Activated CD4-positive, alpha-beta T cell treated with anti-CD3 and anti-CD28 coated beads for 36 hours (primary cell): ENCODE measurements around the gene VCP. TPM values are rescaled to one million over a fixed set of nuclear protein-coding genes. Genes with fewer than 3 reads are reported as not detected.
"Not testable (repeated sequence)": the region's sequence is repeated elsewhere in the genome, so short reads cannot be mapped to it uniquely, and the experiment has no call there.

Experiments
- ATAC-seq: fragments of 200-7000 bp; cut with Tn5 transposase; one replicate; pipeline ENCODE4 v1.10.0; 2021; ENCODE audit warnings: mild to moderate bottlenecking, moderate library complexity
- CTCF ChIA-PET: fragments of 350-600 bp; sonication (Branson Sonifier 250); formaldehyde crosslinking; loops from one replicate; lab custom pipeline; 2021; ENCODE audit warnings: antibody characterized with exemption; lab: Charles Lee
- POLR2A ChIA-PET: fragments of 350-600 bp; sonication (Branson Sonifier 250); formaldehyde crosslinking; loops from one replicate; lab custom pipeline; 2021; ENCODE audit warnings: antibody characterized with exemption, inconsistent platforms; lab: Charles Lee
- DNase-seq: peaks from one replicate; pipeline ENCODE4 v3.0.0-alpha.2; 2020
- H3K27ac Mint-ChIP-seq: one replicate; pipeline ENCODE4 v1.8.0; 2021; ENCODE audit warnings: mixed read lengths
- H3K27me3 Mint-ChIP-seq: one replicate; pipeline ENCODE4 v1.8.0; 2021; ENCODE audit warnings: mixed read lengths
- H3K36me3 Mint-ChIP-seq: one replicate; pipeline ENCODE4 v1.8.0; 2021; ENCODE audit warnings: low read depth, mixed read lengths
- H3K4me1 Mint-ChIP-seq: one replicate; pipeline ENCODE4 v1.8.0; 2021; ENCODE audit warnings: mixed read lengths
- H3K4me3 Mint-ChIP-seq: one replicate; pipeline ENCODE4 v1.8.0; 2021; ENCODE audit warnings: mild to moderate bottlenecking, moderate library complexity, mixed read lengths
- H3K9me3 Mint-ChIP-seq: one replicate; pipeline ENCODE4 v1.8.0; 2021; ENCODE audit warnings: low read depth, mixed read lengths
- intact Hi-C, 2 experiments: fragments of 100-400 bp; cut with DNase I in 1 of 2; cut with micrococcal nuclease in 1 of 2; formaldehyde crosslinking; loops; one replicate each; pipeline versions ENCODE4 v1.14.2 to v1.15.1; 2022 to 2024; cut with DNase I, micrococcal nuclease
- total RNA-seq, 2 experiments: library from RNA; stranded (reverse); gene quantifications; one replicate each; pipeline ENCODE4 v1.2.3, GENCODE V29; 2021

Gene VCP
- total RNA-seq, 2 experiments from 2014 or later, result 261 to 268 TPM

DNA sequence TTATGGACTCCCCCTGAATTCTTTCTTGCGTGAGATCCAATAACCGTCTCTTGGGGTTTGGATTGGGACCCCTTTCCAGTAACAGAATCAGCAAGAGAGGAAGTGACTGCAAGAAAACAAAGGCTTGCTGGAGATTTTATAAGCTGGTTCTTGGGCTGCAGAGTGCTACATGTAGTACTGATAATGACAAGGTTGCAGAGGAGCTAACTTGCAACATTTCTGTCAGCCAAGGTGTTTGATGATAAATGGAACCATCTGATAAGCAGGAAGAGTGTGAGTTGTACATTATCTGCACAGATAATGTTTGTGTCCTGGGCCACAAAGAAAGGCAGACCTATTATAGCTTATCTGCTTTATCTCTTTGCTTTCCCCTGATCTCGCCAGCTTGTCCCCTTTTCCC is 45.8 kb downstream of the VCP start:
- POLR2A ChIA-PET, result no interaction called here
- intact Hi-C loops, result no loop called here
- Mint-ChIP-seq H3K36me3 (peaks cover 11% of the 10 kb centered on the region), H3K27ac (no peak overlapping the region), H3K27me3 (no peaks in the 10 kb centered on the region), H3K4me1 (peaks cover 15% of the 10 kb centered on the region), H3K4me3 (no peak overlapping the region), H3K9me3 (no peaks in the 10 kb centered on the region)
- CTCF ChIA-PET, result interaction anchor here (1.1 to 1.6 kb wide), 5 partner anchors 8 to 127 kb away, joined by 4 to 8 read pairs (median 4); a partner anchor contains a TSS
- ATAC-seq (no peak), DNase-seq (no peak)

DNA sequence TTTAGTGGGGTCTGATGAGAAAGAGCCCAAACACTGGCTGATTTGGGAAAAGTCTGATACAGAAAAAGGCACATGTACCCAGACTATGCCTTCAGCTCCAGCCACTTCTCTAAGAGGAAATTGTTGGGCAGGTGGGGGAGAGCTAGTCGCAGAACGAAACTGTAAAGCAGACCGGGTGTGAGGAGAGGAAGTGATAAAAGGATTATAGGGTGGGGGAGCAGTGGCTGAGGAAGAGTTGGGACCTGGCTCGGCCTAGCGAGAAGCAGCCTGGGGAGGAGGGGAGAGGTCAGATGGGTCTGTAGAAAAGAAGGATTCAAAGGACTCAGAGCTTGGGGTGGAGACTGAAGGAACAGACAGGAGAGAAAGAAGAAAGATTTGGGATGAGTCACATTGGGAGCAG is 49.0 kb downstream of the VCP start:
- H3K9me3 Mint-ChIP-seq, H3K4me3 Mint-ChIP-seq, ATAC-seq, intact Hi-C loops, H3K27me3 Mint-ChIP-seq, DNase-seq, CTCF ChIA-PET: not testable (repeated sequence)
- POLR2A ChIA-PET, result interaction anchor here (0.6 kb wide), 1 partner anchor 23 kb away, joined by 3 read pairs; no protein-coding TSS in a partner anchor
- Mint-ChIP-seq H3K4me1 (peaks cover 15% of the 10 kb centered on the region), H3K27ac (peak overlapping the region; percentile 47), H3K36me3 (peaks cover 13% of the 10 kb centered on the region)

DNA sequence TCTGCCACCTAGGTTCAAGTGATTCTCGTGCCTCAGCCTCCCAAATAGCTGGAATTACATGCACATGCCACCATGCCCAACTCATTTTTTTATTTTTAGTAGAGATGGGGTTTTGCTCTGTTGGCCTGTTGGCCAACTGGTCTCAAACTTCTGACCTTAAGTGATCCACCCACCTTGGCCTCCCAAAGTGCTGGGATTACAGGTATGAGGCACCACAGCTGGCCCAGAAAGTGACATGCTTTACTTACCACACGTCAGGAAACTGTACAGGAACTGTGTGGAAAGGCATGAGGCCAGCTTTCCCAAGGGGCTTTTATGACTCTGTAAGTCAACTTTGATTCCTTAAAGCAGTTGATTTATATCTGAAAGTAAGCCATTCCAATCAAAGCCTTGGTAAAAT is 57.9 kb downstream of the VCP start:
- H3K4me3 Mint-ChIP-seq, result no peak overlapping the region
- intact Hi-C loops, result no loop called here
- H3K27me3 Mint-ChIP-seq, result no peaks in the 10 kb centered on the region
- H3K4me1 Mint-ChIP-seq, result peaks cover 5% of the 10 kb centered on the region
- ChIA-PET POLR2A (no interaction called here), CTCF (interaction anchor here (0.6 to 1.2 kb wide), 4 partner anchors 20 to 541 kb away, joined by 3 read pairs; no protein-coding TSS in a partner anchor)
- no peak overlapping the region for H3K27ac Mint-ChIP-seq
- peaks cover 12% of the 10 kb centered on the region for H3K9me3 Mint-ChIP-seq
- ATAC-seq (no peak), DNase-seq (no peak)
- H3K36me3 Mint-ChIP-seq, result peaks cover 21% of the 10 kb centered on the region

DNA sequence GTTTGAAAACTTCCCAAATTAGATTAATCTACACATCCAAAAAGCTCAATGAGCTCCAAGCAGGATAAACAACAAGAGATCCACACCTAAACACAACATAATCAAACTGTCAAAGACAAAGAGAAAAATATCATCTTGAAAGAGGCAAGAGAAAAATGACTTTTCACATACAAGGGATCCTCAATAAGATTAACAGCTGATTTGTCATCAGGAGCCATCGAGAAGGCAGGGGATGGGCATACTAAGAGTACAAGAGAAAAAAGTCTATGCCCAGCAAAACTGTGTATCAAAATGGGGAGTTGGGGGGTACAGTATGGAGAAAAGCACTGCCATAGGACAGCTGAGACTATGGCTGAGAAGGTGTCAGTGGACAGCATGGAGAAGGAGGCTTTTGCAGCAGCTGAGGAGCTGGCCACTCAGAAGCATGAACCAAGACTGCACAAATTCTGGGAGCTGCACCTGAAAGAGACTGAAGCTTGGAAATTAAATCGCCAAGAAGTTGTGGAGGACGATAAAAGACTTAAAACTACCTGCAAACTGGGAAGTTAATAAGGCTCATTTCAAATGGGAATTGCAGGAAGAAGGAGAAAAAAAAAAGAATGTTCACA is 62.0 kb downstream of the VCP start:
- Mint-ChIP-seq H3K27me3 (no peaks in the 10 kb centered on the region), H3K9me3 (peaks cover 12% of the 10 kb centered on the region), H3K4me1 (peaks cover 5% of the 10 kb centered on the region), H3K4me3 (no peak overlapping the region), H3K36me3 (peaks cover 26% of the 10 kb centered on the region), H3K27ac (no peak overlapping the region)
- ATAC-seq (no peak), DNase-seq (no peak)
- CTCF ChIA-PET, result interaction anchor here (0.9 to 1.4 kb wide), 3 partner anchors 13 to 111 kb away, joined by 3 to 7 read pairs (median 4); no protein-coding TSS in a partner anchor
- POLR2A ChIA-PET, result no interaction called here
- intact Hi-C loops, result no loop called here

Other genes starting within 250 kb of the VCP start
- gene PHF24, start 114.3 kb downstream of the VCP start, total RNA-seq, result under 1 TPM; 0.09 to 0.18 TPM
- 10 to 100 TPM; 10.3 to 11.3 TPM for gene DNAJB5, start 82.9 kb downstream of the VCP start, total RNA-seq
- gene FANCG, start 7.3 kb upstream of the VCP start, total RNA-seq, result 10 to 100 TPM; 92.8 to 93.4 TPM
- 10 to 100 TPM; 21.0 to 27.2 TPM for gene PIGO, start 24.0 kb upstream of the VCP start, total RNA-seq
- 100 to 1,000 TPM; 169 to 201 TPM for gene STOML2, start 30.5 kb upstream of the VCP start, total RNA-seq
- 1 to 10 TPM; 5.7 to 6.4 TPM for gene ATOSB, start 43.2 kb upstream of the VCP start, total RNA-seq
- gene UNC13B, start 89.4 kb upstream of the VCP start, total RNA-seq, result 1 to 10 TPM; 2.7 to 4.0 TPM